ENCODE data around the gene FAM89B.

Gene FAM89B

DNA sequence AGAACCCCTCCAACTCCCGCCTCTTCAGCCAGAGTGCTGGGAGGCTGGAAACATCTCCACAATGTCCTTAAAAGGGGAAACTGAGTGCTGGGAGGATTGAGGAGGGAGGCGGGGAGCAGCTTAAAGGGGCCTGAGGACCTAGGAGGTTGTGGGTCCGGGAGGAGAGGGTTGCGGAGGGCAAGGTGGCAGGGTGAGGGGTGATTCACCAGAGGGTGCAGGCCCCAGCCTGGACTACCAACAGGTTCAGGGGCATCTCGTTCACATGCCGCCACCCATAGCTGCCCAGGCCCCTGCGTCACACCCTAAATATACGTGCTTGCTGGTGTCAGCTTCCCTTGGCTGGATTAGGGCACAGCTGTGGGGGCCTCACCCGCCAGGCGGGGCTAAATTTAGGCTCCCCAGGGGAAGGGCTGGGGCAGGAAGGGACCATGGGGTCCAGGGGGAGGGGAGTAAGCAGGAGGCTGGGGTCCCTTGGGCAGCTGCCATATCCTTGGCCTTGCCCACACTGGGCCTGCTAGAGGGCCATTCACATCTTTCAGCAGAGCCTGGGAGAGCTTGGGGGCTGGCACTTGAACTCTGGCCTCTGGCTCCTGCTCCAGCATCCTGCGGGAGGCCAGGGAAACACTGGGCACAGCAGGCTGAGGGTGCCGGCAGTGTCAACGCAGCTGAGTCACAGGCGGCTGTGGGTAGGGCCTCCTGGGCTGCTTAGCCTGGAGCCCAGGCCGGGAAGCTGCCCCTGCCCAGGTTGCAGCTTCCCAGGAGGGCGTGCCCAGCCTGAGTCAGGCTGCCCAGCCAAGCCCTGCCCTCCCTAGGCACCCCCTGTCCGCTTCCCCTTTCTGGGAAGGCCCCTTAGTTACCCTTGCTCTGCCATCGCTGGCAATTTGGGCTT, 4.8 kb downstream of the FAM89B start:
- Histone ChIP-seq H3K27me3 (no peaks in the 10 kb centered on the region), H3K27ac (peak overlapping the region; percentile 93 to 98), H3K4me3 (peak overlapping the region; percentile 94 to 96), H3K9me3 (no peaks in the 10 kb centered on the region), H3K36me3 (peaks cover 32 to 41% (median 35%) of the 10 kb centered on the region in 3 donors), H3K4me1 (peaks cover 0 to 63% (median 41%) of the 10 kb centered on the region in 4 donors)
- peak; percentile 80 to 95 for DNase-seq
- intact Hi-C loops (cut with DNase I; ENCODE audit: low total_unique reads), result no loop called here
- TF ChIP-seq, protein P1, sequence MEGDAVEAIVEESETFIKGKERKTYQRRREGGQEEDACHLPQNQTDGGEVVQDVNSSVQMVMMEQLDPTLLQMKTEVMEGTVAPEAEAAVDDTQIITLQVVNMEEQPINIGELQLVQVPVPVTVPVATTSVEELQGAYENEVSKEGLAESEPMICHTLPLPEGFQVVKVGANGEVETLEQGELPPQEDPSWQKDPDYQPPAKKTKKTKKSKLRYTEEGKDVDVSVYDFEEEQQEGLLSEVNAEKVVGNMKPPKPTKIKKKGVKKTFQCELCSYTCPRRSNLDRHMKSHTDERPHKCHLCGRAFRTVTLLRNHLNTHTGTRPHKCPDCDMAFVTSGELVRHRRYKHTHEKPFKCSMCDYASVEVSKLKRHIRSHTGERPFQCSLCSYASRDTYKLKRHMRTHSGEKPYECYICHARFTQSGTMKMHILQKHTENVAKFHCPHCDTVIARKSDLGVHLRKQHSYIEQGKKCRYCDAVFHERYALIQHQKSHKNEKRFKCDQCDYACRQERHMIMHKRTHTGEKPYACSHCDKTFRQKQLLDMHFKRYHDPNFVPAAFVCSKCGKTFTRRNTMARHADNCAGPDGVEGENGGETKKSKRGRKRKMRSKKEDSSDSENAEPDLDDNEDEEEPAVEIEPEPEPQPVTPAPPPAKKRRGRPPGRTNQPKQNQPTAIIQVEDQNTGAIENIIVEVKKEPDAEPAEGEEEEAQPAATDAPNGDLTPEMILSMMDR (IDR thresholded peaks at IDR 0.05), result no peak

GRCh38 chr11:65577756-65578109, 5.4 kb downstream of the FAM89B start:
- H3K4me1 ChIP-seq, result peaks cover 0 to 61% (median 40%) of the 10 kb centered on the region in 4 donors

DNA sequence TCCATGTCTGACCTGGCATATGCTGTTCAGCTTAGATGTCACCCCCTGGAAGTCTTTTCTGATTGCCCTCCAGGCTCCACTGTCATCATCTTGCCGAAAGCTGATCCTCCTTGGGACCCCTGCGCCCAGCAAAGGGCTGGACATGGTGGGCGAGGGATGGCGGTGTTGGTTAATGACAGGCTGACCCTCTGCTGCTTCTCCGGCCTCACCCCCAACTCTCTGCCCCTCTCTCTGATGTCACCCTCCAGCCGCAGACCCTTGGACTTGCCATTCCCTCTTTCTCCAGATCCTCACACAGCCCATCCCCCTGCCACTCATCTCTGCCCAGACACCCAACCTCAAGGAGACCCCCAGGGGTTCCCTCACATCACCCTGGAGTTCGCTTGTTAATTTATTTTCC, 5.8 kb downstream of the FAM89B start:
- H3K9me3 ChIP-seq, result no peaks in the 10 kb centered on the region
- H3K4me3 ChIP-seq, result peak overlapping the region; percentile 94 to 96
- peaks cover 36 to 46% (median 43%) of the 10 kb centered on the region in 3 donors for H3K36me3 ChIP-seq
- no peak for DNase-seq
- intact Hi-C loops (cut with DNase I; ENCODE audit: low total_unique reads), result no loop called here
- TF ChIP-seq, protein P1 (IDR thresholded peaks at IDR 0.05), result no peak
- H3K27ac ChIP-seq, result peak overlapping the region; percentile 93 to 98
- H3K27me3 ChIP-seq, result no peaks in the 10 kb centered on the region
- H3K4me1 ChIP-seq, result peaks cover 0 to 58% (median 38%) of the 10 kb centered on the region in 4 donors

More at GRCh38 chr11:65577756-65578109, 5.4 kb downstream of the FAM89B start:
- Histone ChIP-seq H3K27ac (peak overlapping the region; percentile 93 to 98), H3K27me3 (no peaks in the 10 kb centered on the region), H3K9me3 (no peaks in the 10 kb centered on the region), H3K4me3 (peak overlapping the region; percentile 94 to 96), H3K36me3 (peaks cover 36 to 42% (median 41%) of the 10 kb centered on the region in 3 donors)
- intact Hi-C loops (cut with DNase I; ENCODE audit: low total_unique reads), result no loop called here
- TF ChIP-seq, protein P1 (IDR thresholded peaks at IDR 0.05), result no peak
- no peak for DNase-seq

DNA sequence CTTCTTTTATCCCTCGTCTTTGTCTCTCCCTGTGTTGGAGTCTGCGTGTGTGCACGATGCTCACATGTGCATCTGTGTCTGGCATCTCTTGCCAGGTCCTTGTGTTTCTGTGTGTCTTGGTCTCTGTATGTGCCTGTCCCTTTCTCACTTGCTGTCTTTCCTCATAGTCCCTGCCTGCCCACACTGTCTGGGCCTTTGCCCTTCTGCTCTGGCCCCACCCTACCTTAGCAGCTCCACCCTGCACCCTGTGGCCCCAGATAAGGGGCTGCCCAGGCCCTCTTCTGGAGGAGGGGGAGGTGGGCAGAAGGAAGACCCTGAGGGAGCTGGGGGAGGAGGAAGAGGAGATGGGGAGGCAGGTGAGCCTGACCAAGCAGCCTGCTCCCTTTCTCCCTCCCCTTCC, 6.3 kb downstream of the FAM89B start:
- Histone ChIP-seq H3K27ac (peak overlapping the region; percentile 93 to 98), H3K9me3 (no peaks in the 10 kb centered on the region), H3K36me3 (peaks cover 39 to 51% (median 49%) of the 10 kb centered on the region in 3 donors), H3K4me1 (peaks cover 0 to 53% (median 33%) of the 10 kb centered on the region in 4 donors), H3K27me3 (no peaks in the 10 kb centered on the region), H3K4me3 (peak overlapping the region in 1 of 2 donors; percentile 96)
- intact Hi-C loops (cut with DNase I; ENCODE audit: low total_unique reads), result no loop called here
- no peak for DNase-seq
- TF ChIP-seq, protein P1 (IDR thresholded peaks at IDR 0.05), result no peak

GRCh38 chr11:65579291-65579690, 7.0 kb downstream of the FAM89B start:
- no peaks in the 10 kb centered on the region for H3K27me3 ChIP-seq
- peaks cover 0 to 49% (median 31%) of the 10 kb centered on the region in 4 donors for H3K4me1 ChIP-seq
- intact Hi-C loops (cut with DNase I; ENCODE audit: low total_unique reads), result no loop called here
- TF ChIP-seq, protein P1 (IDR thresholded peaks at IDR 0.05), result no peak
- H3K36me3 ChIP-seq, result peaks cover 45 to 58% (median 55%) of the 10 kb centered on the region in 3 donors
- no peak overlapping the region for H3K4me3 ChIP-seq
- no peaks in the 10 kb centered on the region for H3K9me3 ChIP-seq
- no peak for DNase-seq
- peak overlapping the region; percentile 93 to 98 for H3K27ac ChIP-seq
